Breast epithelium (tissue), 4 donors: ENCODE measurements around the gene HTT. TPM values are rescaled to one million over a fixed set of nuclear protein-coding genes. Genes with fewer than 3 reads are reported as not detected.

Experiments used
- DNase-seq, 2 donors: peaks; one replicate each; pipeline ENCODE4 v3.0.0-alpha.2; 2019; ENCODE audit warnings: low spot score in 2 of 2
- H3K27ac ChIP-seq, 2 donors: fragments of 200-600 bp; sonication (generic) in 1 of 2; one replicate each; pipeline ENCODE4 v1.5.1; 2016 to 2019; ENCODE audit warnings: mild to moderate bottlenecking in 1 of 2
- H3K27me3 ChIP-seq, 2 donors: fragments of 200-600 bp; sonication (generic) in 1 of 2; one replicate each; pipeline versions ENCODE4 v1.5.1 to v1.6.0; 2017 to 2019; ENCODE audit warnings: control low read depth in 1 of 2, mild to moderate bottlenecking in 1 of 2
- H3K36me3 ChIP-seq: fragments of 200-600 bp; one replicate; pipeline ENCODE4 v1.5.1; 2019
- H3K4me1 ChIP-seq, 2 donors: fragments of 200-600 bp; sonication (generic); one replicate each; pipeline ENCODE4 v1.5.1; 2016 to 2019; ENCODE audit warnings: control low read depth in 1 of 2
- H3K4me3 ChIP-seq, 3 donors: fragments of 200-600 bp; sonication (generic); 1 replicate in 2 of 3; 2 replicates in 1 of 3; pipeline ENCODE4 v1.5.1; 2016 to 2019; ENCODE audit warnings: mild to moderate bottlenecking in 3 of 3, moderate library complexity in 2 of 3
- H3K9me3 ChIP-seq, 2 donors: fragments of 200-600 bp; sonication (generic) in 1 of 2; one replicate each; pipeline ENCODE4 v1.5.1; 2016 to 2019; ENCODE audit warnings: control low read depth in 1 of 2
- POLR2A ChIP-seq: fragments of 450-650 bp; IDR thresholded peaks from one replicate; pipeline ENCODE4 v1.6.1; 2016; ENCODE audit warnings: antibody characterized with exemption, mild to moderate bottlenecking, moderate library complexity
- POLR2AphosphoS5 ChIP-seq, 3 donors: sonication (generic); formaldehyde crosslinking; IDR thresholded peaks; one replicate each; pipeline ENCODE4 v1.6.1; 2017; ENCODE audit warnings: antibody characterized with exemption in 3 of 3
- intact Hi-C: fragments of 100-400 bp; cut with DNase I; formaldehyde crosslinking; loops from one replicate; pipeline ENCODE4 v1.15.1; 2023; ENCODE audit warnings: low total_unique reads
- total RNA-seq, 3 donors: library from RNA; depleted of rRNA; stranded (reverse); fragments of >200 nt; gene quantifications; one replicate each; pipeline ENCODE4 v1.1.0, GENCODE V29; 2016
- TF ChIP-seq, protein P1 (sequence below), 3 donors: fragments of 450-650 bp; IDR thresholded peaks; one replicate each; pipeline ENCODE4 v1.5.1; 2016 to 2017; ENCODE audit warnings: antibody characterized with exemption in 3 of 3, mild to moderate bottlenecking in 3 of 3, moderate library complexity in 3 of 3

HTT gene
- total RNA-seq, 3 donors from 2014 or later: 53.8 to 71.1 (median 55.1) TPM

DNA sequence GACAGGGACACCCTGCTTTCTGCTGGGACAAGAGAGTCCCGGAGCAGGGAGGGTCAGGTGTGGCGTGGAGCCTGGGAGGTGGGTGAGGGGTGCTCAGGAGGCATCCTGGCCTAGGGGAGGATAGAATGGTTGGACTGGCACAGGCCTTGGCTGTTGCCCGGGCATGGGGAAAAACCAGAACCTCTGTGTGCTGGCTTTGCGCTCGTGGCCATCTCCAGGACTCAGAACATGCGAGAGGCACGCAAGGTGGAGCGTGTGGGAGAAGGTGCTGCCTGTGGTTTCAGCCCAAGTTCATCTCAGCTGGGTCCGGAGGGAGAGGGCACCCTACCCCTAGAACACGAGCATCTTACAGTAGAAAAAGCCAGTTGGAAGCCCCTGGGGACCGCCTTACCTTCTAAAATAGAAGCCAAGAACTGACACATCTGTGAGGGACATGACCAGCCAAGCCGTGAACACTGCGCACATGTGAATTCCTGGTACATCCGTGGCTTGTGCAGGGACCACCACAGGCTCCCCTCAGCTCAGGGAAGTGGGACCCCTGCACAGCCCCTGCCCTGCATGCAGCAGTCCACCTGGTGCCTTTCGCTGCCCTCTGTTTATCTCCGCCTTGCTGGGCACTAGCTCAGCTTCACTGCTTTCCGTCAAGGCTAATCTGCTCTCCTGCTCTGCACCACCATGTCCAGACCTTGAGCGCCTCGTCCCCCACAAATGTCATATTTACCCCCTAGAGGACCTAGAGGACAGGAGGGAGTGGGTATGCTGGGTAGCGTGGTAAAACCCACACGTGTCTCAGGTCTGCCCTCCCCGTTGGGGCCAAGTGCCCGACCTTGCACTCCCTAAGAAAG is 187.9 kb downstream of the HTT start:
- Histone ChIP-seq H3K36me3 (no peaks in the 10 kb centered on the region), H3K27ac (no peak overlapping the region), H3K4me1 (no peaks in the 10 kb centered on the region), H3K27me3 (no peaks in the 10 kb centered on the region), H3K4me3 (no peak overlapping the region), H3K9me3 (no peaks in the 10 kb centered on the region)
- TF ChIP-seq POLR2AphosphoS5 (IDR thresholded peaks at IDR 0.05): no peak
- no peak for TF ChIP-seq POLR2A
- TF ChIP-seq, protein P1, sequence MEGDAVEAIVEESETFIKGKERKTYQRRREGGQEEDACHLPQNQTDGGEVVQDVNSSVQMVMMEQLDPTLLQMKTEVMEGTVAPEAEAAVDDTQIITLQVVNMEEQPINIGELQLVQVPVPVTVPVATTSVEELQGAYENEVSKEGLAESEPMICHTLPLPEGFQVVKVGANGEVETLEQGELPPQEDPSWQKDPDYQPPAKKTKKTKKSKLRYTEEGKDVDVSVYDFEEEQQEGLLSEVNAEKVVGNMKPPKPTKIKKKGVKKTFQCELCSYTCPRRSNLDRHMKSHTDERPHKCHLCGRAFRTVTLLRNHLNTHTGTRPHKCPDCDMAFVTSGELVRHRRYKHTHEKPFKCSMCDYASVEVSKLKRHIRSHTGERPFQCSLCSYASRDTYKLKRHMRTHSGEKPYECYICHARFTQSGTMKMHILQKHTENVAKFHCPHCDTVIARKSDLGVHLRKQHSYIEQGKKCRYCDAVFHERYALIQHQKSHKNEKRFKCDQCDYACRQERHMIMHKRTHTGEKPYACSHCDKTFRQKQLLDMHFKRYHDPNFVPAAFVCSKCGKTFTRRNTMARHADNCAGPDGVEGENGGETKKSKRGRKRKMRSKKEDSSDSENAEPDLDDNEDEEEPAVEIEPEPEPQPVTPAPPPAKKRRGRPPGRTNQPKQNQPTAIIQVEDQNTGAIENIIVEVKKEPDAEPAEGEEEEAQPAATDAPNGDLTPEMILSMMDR (IDR thresholded peaks at IDR 0.05): no peak
- intact Hi-C loops: no loop called here
- peak in 1 of 2 donors; percentile 39 for DNase-seq

DNA sequence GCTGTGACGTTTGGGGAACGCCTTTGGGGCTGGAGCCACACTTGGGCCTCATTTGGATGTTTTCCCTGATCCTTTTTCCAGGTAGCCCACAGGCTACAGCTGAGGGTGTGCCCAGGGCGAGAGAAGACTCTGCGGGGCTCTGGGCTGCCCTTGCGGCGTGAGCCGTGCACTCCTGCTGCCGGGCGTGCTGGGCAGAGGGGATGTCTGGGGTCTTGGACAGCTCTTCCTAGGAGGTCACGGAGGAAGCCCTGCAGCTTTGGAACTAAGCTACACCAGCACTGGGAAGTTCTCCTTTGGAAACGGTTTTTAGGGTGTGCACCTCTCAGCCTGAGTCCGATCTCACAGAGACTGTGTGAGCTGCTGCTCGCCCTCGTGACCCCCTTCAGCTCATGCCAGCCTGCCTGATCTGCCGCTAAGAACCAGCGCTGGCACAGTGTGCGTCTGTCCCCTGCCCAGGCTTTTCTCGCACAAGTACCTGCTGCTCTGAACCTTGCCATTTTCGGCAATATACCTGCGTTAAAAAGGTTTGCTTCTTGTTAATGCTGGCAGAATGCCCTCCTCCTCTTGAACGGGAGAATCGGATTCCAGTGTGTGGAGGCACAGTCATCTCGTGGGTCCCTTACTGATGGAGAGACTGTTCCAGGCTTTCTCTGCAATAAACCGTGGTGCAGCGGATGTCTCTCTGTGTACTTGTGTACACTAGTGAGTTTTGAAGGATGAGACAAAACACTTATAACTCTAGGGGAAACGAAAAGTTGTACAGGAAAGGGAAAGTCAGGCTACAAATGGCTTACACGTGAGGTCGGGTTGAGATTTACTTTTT is 188.8 kb downstream of the HTT start:
- TF ChIP-seq, protein P1 (IDR thresholded peaks at IDR 0.05): no peak
- TF ChIP-seq POLR2A: no peak
- TF ChIP-seq POLR2AphosphoS5 (IDR thresholded peaks at IDR 0.05): no peak
- Histone ChIP-seq H3K4me3 (no peak overlapping the region), H3K4me1 (no peaks in the 10 kb centered on the region), H3K36me3 (no peaks in the 10 kb centered on the region), H3K27ac (no peak overlapping the region), H3K9me3 (no peaks in the 10 kb centered on the region), H3K27me3 (no peaks in the 10 kb centered on the region)
- intact Hi-C loops: no loop called here
- peak in 1 of 2 donors; percentile 15 for DNase-seq

DNA sequence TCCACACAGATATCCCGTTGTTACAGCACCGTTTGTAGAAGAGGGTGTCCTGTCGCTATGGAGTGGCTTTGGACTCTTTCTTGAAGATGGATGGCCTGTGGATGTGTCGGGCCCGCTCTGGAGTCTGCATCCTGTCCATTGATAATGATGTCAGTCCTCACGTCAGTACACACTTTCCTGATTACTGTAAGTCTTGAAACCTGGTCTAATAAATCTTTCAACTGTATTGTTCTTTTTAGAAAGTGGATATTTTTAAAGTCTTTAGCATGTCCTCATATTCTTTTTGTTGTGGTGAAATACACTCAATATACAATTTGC is 189.4 kb downstream of the HTT start:
- intact Hi-C loops: no loop called here
- TF ChIP-seq, protein P1 (IDR thresholded peaks at IDR 0.05): no peak
- TF ChIP-seq POLR2AphosphoS5 (IDR thresholded peaks at IDR 0.05) (no peak), POLR2A (no peak)
- Histone ChIP-seq H3K4me3 (no peak overlapping the region), H3K27me3 (no peaks in the 10 kb centered on the region), H3K9me3 (no peaks in the 10 kb centered on the region), H3K4me1 (no peaks in the 10 kb centered on the region), H3K36me3 (no peaks in the 10 kb centered on the region), H3K27ac (no peak overlapping the region)
- DNase-seq: peak in 1 of 2 donors; percentile 17

DNA sequence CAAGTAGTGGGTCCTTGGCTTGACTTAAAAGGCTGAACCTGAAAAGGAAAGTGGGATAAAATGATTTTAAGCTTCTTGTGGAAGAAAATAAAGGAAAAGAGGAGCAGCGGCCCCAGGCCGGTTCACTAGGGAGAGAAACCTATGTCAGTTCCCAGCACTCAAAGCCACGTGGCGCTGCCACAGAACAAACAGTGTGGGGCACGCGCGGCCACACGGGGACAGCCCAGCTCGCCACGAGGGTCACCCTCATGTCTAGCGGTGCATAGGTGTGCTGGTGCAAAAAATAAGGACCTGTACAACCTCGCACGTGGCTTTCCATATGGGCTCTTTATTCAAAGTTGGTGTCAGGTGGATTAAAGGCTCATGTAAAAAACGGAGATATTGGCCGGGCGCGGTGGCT is 191.6 kb downstream of the HTT start:
- peak in 1 of 2 donors; percentile 19 for DNase-seq
- TF ChIP-seq, protein P1 (IDR thresholded peaks at IDR 0.05): no peak
- TF ChIP-seq POLR2A (no peak), POLR2AphosphoS5 (IDR thresholded peaks at IDR 0.05) (no peak)
- intact Hi-C loops: no loop called here

More for the DNA sequence above, 191.6 kb downstream of the HTT start:
- Histone ChIP-seq H3K27ac (no peak overlapping the region), H3K4me3 (no peak overlapping the region), H3K4me1 (no peaks in the 10 kb centered on the region), H3K9me3 (no peaks in the 10 kb centered on the region), H3K27me3 (no peaks in the 10 kb centered on the region), H3K36me3 (no peaks in the 10 kb centered on the region)
